Esophagus squamous epithelium (tissue), 4 donors: Measurements from ENCODE around the gene OR56A3.

Source experiments
- POLR2A ChIP-seq, 4 donors: fragments of 450-650 bp; IDR thresholded peaks; one replicate each; pipeline ENCODE4 v1.6.1; 2017; ENCODE audit warnings: antibody characterized with exemption in 4 of 4, mild to moderate bottlenecking in 4 of 4, moderate library complexity in 3 of 4
- TF ChIP-seq, protein P1 (sequence below), 6 experiments: fragments of 450-650 bp in 4 of 6; fragments of 200-600 bp in 2 of 6; sonication (generic) in 2 of 6; IDR thresholded peaks; one replicate each; pipeline ENCODE4 v1.5.1; 2016 to 2019; ENCODE audit warnings: antibody characterized with exemption in 6 of 6, mild to moderate bottlenecking in 4 of 6, moderate library complexity in 4 of 6

DNA sequence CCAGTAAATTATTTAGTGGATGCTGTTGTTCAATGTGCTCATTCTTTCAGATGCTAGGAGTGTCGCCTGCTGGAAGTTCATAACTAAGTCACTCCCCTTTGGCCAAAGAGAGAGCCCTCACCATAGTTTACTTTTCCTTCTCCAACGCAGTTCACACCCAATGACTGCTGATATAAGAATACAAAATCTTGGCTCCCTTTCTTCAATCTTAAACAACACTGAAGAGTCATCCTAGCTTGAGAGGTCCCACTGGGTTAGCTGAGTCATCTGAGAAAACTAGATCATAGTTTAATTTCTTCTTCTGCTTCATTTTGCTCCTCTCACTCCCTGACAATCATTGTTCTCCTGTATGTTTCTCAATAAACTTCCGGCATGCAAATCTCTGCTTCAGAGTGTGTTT lies 50.1 kb downstream of the OR56A3 start:
- TF ChIP-seq, protein P1, sequence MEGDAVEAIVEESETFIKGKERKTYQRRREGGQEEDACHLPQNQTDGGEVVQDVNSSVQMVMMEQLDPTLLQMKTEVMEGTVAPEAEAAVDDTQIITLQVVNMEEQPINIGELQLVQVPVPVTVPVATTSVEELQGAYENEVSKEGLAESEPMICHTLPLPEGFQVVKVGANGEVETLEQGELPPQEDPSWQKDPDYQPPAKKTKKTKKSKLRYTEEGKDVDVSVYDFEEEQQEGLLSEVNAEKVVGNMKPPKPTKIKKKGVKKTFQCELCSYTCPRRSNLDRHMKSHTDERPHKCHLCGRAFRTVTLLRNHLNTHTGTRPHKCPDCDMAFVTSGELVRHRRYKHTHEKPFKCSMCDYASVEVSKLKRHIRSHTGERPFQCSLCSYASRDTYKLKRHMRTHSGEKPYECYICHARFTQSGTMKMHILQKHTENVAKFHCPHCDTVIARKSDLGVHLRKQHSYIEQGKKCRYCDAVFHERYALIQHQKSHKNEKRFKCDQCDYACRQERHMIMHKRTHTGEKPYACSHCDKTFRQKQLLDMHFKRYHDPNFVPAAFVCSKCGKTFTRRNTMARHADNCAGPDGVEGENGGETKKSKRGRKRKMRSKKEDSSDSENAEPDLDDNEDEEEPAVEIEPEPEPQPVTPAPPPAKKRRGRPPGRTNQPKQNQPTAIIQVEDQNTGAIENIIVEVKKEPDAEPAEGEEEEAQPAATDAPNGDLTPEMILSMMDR (IDR thresholded peaks at IDR 0.05), result no peak
- no peak for TF ChIP-seq POLR2A (IDR thresholded peaks at IDR 0.05)
